Measurements from ENCODE around the gene IGFALS. TPM values are rescaled to one million over a fixed set of nuclear protein-coding genes. Genes with fewer than 3 reads are reported as not detected.

IGFALS gene
- total RNA-seq, 3 donors from 2014 or later (not counting 1 experiment from before 2014, with no cell fraction given), result 0.47 to 1.1 (median 0.70) TPM

DNA sequence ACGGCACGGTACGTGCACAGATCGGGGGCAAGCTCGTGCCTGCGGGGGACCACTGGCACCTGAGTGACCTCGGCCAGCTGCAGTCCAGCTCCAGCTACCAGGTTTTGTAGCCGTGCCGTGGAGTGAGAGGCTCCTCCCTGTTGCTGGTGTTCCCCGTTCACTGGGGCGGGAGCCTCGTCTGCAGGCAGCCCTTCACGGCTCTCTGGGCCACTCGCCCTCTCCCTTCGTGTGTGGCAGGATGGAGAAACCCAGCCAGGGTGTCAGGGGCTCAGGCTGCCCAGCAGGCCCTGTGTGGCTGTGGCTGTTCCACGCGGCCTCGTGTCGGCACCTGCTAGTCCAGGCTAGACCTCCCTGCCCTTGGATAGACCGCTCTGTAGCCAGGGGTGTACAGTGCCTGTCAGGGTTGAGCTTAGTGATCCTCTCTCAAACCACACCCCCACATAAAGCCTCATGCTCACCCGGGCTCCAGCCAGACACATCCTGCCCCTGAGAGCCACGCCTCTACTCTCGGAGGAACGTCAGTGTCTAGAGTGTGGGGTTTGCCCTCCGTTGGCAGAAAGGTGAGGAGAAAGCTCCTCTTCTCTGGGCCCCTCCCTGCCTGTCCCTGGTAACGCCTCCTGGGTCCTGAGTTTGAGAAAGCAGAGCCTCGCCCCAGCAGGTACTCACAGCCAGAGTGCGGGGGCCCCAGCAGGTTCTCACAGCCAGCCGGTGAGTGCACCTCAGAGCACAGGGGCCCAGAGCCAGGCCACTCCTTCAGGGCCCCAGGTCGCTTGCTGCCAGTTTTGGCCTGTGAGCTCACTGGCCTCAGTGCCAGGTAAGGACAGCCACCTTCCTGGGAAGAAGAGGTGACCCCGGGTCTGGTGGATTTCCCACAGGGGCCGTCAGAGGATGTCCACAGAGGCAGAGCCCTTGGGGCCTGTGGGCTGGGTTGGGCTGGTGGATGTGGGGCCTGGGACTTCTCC, 49.8 kb downstream of the IGFALS start:
- Mint-ChIP-seq H3K4me3 (no peak overlapping the region), H3K4me1 (peaks cover 7% of the 10 kb centered on the region in 2 donors), H3K27me3 (ENCODE audit: low read depth in 2 of 2) (no peaks in the 10 kb centered on the region), H3K9me3 (no peaks in the 10 kb centered on the region), H3K27ac (no peak overlapping the region), H3K36me3 (peaks cover 5% of the 10 kb centered on the region)
- Histone ChIP-seq H3K27ac (ENCODE audit: low read length) (no peak overlapping the region), H3K9me3 (ENCODE audit: control insufficient read depth, insufficient read depth, low read length) (no peaks in the 10 kb centered on the region), H3K4me3 (ENCODE audit: low read length) (no peak overlapping the region), H3K27me3 (ENCODE audit: control insufficient read depth, insufficient read depth, low read length) (no peaks in the 10 kb centered on the region), H3K36me3 (ENCODE audit: control insufficient read depth, insufficient read depth, low read length) (peaks cover 48% of the 10 kb centered on the region), H3K4me1 (ENCODE audit: control insufficient read depth, insufficient read depth, low read length) (no peaks in the 10 kb centered on the region)
- no peak for ATAC-seq
- intact Hi-C loops (cut with micrococcal nuclease), result no loop called here
- TF ChIP-seq, protein P1, sequence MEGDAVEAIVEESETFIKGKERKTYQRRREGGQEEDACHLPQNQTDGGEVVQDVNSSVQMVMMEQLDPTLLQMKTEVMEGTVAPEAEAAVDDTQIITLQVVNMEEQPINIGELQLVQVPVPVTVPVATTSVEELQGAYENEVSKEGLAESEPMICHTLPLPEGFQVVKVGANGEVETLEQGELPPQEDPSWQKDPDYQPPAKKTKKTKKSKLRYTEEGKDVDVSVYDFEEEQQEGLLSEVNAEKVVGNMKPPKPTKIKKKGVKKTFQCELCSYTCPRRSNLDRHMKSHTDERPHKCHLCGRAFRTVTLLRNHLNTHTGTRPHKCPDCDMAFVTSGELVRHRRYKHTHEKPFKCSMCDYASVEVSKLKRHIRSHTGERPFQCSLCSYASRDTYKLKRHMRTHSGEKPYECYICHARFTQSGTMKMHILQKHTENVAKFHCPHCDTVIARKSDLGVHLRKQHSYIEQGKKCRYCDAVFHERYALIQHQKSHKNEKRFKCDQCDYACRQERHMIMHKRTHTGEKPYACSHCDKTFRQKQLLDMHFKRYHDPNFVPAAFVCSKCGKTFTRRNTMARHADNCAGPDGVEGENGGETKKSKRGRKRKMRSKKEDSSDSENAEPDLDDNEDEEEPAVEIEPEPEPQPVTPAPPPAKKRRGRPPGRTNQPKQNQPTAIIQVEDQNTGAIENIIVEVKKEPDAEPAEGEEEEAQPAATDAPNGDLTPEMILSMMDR (IDR thresholded peaks at IDR 0.05), result no peak
- 95% methylated on average over 32 of the region's 32 CpGs for WGBS (ENCODE audit: insufficient coverage)
- no peak for DNase-seq

DNA sequence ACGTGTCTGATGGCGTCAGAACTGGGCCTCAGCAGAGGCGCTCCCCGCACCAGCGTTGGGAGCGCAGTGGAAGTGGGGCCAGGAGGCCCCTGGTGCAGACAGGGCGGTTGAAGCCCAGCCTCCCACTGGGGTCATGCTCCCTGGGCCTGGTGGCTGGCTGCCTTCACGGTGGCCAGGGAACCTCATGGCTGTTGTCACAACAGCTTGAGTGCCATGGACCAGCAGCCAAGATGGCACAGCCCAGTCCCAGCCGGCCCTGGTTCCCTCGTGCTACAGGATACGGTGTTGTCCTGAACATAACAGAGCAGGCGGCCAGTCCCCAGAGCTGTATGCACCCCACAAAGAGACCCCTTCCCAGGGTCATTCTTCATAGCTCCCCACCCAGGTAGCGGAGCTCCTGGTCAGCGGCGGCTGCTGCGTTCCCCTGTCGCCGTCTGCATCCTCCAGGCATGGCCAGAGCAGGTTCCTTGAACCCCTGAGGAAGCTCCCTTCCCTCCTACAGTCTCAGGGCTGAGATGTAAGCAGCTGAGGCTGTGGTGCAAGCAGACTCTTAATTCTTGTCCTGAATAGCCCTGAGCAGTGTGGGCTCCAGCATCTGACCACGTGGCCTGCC, 51.8 kb downstream of the IGFALS start:
- Mint-ChIP-seq H3K4me1 (peaks cover 7% of the 10 kb centered on the region in 2 donors), H3K27ac (peak overlapping the region in 1 of 2 donors; percentile 21), H3K4me3 (no peak overlapping the region), H3K27me3 (ENCODE audit: low read depth in 2 of 2) (no peaks in the 10 kb centered on the region), H3K36me3 (peaks cover 5% of the 10 kb centered on the region), H3K9me3 (no peaks in the 10 kb centered on the region)
- TF ChIP-seq, protein P1 (IDR thresholded peaks at IDR 0.05), result no peak
- Histone ChIP-seq H3K27me3 (ENCODE audit: control insufficient read depth, insufficient read depth, low read length) (no peaks in the 10 kb centered on the region), H3K4me1 (ENCODE audit: control insufficient read depth, insufficient read depth, low read length) (no peaks in the 10 kb centered on the region), H3K36me3 (ENCODE audit: control insufficient read depth, insufficient read depth, low read length) (peaks cover 30% of the 10 kb centered on the region), H3K27ac (ENCODE audit: low read length) (no peak overlapping the region), H3K4me3 (ENCODE audit: low read length) (no peak overlapping the region), H3K9me3 (ENCODE audit: control insufficient read depth, insufficient read depth, low read length) (no peaks in the 10 kb centered on the region)
- intact Hi-C loops (cut with micrococcal nuclease), result no loop called here
- DNase-seq (no peak), ATAC-seq (no peak)
- WGBS (ENCODE audit: insufficient coverage), result 98% methylated on average over 19 of the region's 19 CpGs

DNA sequence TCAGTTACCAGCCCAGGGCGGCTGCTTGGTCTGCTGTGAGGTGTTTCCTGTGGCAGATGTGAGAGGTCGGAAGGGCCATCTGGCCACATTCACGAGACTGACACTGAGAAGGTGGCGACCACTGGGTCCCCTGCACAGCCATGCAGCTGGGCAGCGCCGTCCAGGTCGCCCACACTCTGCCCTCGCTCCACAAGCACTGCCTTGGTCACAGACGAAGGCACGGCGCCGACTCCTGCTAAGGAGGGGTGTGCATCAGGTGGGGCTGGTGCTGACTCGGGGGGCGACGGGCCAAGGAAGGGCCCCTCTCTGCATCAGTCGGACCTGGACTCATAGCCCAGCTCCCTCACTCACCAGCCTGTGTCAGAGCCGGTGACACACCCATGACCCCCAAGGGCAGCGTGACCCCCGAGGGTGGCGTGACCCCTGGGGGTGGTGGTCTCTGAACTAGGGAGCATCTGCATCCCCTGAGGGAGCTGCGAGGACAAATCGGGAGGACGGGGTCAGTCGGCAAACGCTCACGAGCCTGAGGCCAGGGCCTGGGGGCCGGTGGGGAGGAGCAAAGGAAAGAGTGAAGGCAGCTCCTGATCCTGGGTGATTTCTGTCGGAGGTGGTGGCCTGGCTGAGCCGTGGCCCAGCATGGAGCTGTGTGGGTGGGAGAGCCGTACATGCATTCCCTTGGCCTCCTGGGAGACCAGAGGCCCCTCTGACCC, 52.6 kb downstream of the IGFALS start:
- H3K36me3 ChIP-seq (ENCODE audit: control insufficient read depth, insufficient read depth, low read length), result peaks cover 24% of the 10 kb centered on the region
- H3K9me3 ChIP-seq (ENCODE audit: control insufficient read depth, insufficient read depth, low read length), result no peaks in the 10 kb centered on the region
- ATAC-seq (no peak), DNase-seq (no peak)
- peaks cover 5% of the 10 kb centered on the region for H3K36me3 Mint-ChIP-seq
- H3K4me1 Mint-ChIP-seq, result peaks cover 7% of the 10 kb centered on the region in 2 donors
- TF ChIP-seq, protein P1 (IDR thresholded peaks at IDR 0.05), result no peak
- no peaks in the 10 kb centered on the region for H3K4me1 ChIP-seq (ENCODE audit: control insufficient read depth, insufficient read depth, low read length)
- H3K9me3 Mint-ChIP-seq, result no peaks in the 10 kb centered on the region
- 96% methylated on average over 30 of the region's 30 CpGs for WGBS (ENCODE audit: insufficient coverage)
- no peak overlapping the region for H3K27ac ChIP-seq (ENCODE audit: low read length)
- no peaks in the 10 kb centered on the region for H3K27me3 Mint-ChIP-seq (ENCODE audit: low read depth in 2 of 2)
- H3K4me3 ChIP-seq (ENCODE audit: low read length), result no peak overlapping the region
- no peak overlapping the region for H3K4me3 Mint-ChIP-seq
- intact Hi-C loops (cut with micrococcal nuclease), result no loop called here
- H3K27me3 ChIP-seq (ENCODE audit: control insufficient read depth, insufficient read depth, low read length), result no peaks in the 10 kb centered on the region
- H3K27ac Mint-ChIP-seq, result no peak overlapping the region

Other genes with a start within 250 kb of the IGFALS start
- gene IFT140, start 181.6 kb downstream of the IGFALS start, total RNA-seq, result 1 to 10 TPM; 6.5 to 8.9 (median 6.5) TPM
- gene CRAMP1, start 181.3 kb downstream of the IGFALS start, total RNA-seq, result 10 to 100 TPM; 47.8 to 49.8 (median 49.6) TPM
- 10 to 100 TPM; 12.2 to 28.4 (median 14.2) TPM for gene JPT2, start 115.4 kb downstream of the IGFALS start, total RNA-seq
- 100 to 1,000 TPM; 272 to 291 (median 285) TPM for gene MAPK8IP3, start 87.5 kb downstream of the IGFALS start, total RNA-seq
- 10 to 100 TPM; 40.6 to 50.3 (median 46.2) TPM for gene NME3, start 22.2 kb downstream of the IGFALS start, total RNA-seq
- 10 to 100 TPM; 30.0 to 33.8 (median 30.1) TPM for gene EME2, start 20.9 kb downstream of the IGFALS start, total RNA-seq
- gene MRPS34, start 20.6 kb downstream of the IGFALS start, total RNA-seq, result 10 to 100 TPM; 26.5 to 42.0 (median 41.4) TPM
- gene SPSB3, start 11.1 kb downstream of the IGFALS start, total RNA-seq, result 100 to 1,000 TPM; 100 to 122 (median 110) TPM
- gene NUBP2, start 10.7 kb downstream of the IGFALS start, total RNA-seq, result 10 to 100 TPM; 39.5 to 51.9 (median 49.4) TPM
- gene HAGH, start 33.1 kb upstream of the IGFALS start, total RNA-seq, result 10 to 100 TPM; 27.8 to 38.4 (median 37.5) TPM
- gene FAHD1, start 33.5 kb upstream of the IGFALS start, total RNA-seq, result 10 to 100 TPM in 1 of 3 donors, 1 to 10 TPM in 2; 5.3 to 10.6 (median 7.4) TPM
- gene MEIOB, start 78.5 kb upstream of the IGFALS start, total RNA-seq, result not detected
- not detected for gene HS3ST6, start 124.7 kb upstream of the IGFALS start, total RNA-seq
- 10 to 100 TPM; 10.8 to 19.9 (median 14.8) TPM for gene MSRB1, start 149.5 kb upstream of the IGFALS start, total RNA-seq
- gene RPL3L, start 161.0 kb upstream of the IGFALS start, total RNA-seq, result not detected
- 10 to 100 TPM; 54.5 to 61.1 (median 59.5) TPM for gene NDUFB10, start 165.8 kb upstream of the IGFALS start, total RNA-seq
- 1,000 to 10,000 TPM; 1,124 to 1,385 (median 1,274) TPM for gene RPS2, start 171.1 kb upstream of the IGFALS start, total RNA-seq
- gene RNF151, start 173.2 kb upstream of the IGFALS start, total RNA-seq, result not detected
- gene TBL3, start 178.3 kb upstream of the IGFALS start, total RNA-seq, result 10 to 100 TPM; 25.1 to 28.9 (median 28.1) TPM
- not detected for gene NOXO1, start 187.8 kb upstream of the IGFALS start, total RNA-seq
- 10 to 100 TPM; 23.8 to 29.5 (median 24.6) TPM for gene GFER, start 190.5 kb upstream of the IGFALS start, total RNA-seq
- gene SYNGR3, start 196.3 kb upstream of the IGFALS start, total RNA-seq, result 10 to 100 TPM; 10.3 to 19.3 (median 19.1) TPM
- 10 to 100 TPM; 56.1 to 71.6 (median 58.2) TPM for gene ZNF598, start 216.1 kb upstream of the IGFALS start, total RNA-seq
- gene NPW, start 226.1 kb upstream of the IGFALS start, total RNA-seq, result under 1 TPM in 1 of 3 donors, not detected in 2; 0.80 TPM
- gene NHERF2, start 233.2 kb upstream of the IGFALS start, total RNA-seq, result 1 to 10 TPM; 4.3 to 7.1 (median 5.6) TPM